Uterus (tissue), 2 donors: ENCODE data around the gene PRCP.

Source experiments
- POLR2A ChIP-seq, 2 donors: fragments of 450-650 bp; IDR thresholded peaks; one replicate each; pipeline ENCODE4 v1.6.1; 2016; ENCODE audit warnings: antibody characterized with exemption in 2 of 2, mild to moderate bottlenecking in 1 of 2, moderate library complexity in 1 of 2
- TF ChIP-seq, protein P1 (sequence below), 4 experiments: fragments of 200-600 bp in 2 of 4; fragments of 450-650 bp in 2 of 4; sonication (generic) in 2 of 4; IDR thresholded peaks; one replicate each; pipeline ENCODE4 v1.5.1; 2016 to 2019; ENCODE audit warnings: antibody characterized with exemption in 4 of 4, mild to moderate bottlenecking in 2 of 4, moderate library complexity in 1 of 4

DNA sequence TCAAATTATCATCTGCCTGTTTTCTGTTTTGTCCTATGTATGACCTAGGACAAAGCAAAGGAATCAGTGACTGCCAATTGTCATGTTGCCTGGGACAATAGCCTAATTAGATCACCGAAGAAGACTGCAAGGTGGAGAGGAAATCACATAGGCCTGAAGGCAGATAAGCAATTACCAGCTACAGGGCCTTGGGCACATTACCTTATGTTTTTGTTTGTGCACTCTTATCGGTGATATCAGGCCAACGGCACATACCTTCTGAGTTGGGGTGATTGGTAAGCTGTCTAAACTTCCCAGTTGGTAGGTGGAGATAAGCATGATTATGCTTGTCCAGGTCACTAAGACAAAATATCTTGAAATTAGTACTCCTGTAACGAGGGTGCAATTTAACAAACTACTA, 108.5 kb downstream of the PRCP start:
- TF ChIP-seq, protein P1, sequence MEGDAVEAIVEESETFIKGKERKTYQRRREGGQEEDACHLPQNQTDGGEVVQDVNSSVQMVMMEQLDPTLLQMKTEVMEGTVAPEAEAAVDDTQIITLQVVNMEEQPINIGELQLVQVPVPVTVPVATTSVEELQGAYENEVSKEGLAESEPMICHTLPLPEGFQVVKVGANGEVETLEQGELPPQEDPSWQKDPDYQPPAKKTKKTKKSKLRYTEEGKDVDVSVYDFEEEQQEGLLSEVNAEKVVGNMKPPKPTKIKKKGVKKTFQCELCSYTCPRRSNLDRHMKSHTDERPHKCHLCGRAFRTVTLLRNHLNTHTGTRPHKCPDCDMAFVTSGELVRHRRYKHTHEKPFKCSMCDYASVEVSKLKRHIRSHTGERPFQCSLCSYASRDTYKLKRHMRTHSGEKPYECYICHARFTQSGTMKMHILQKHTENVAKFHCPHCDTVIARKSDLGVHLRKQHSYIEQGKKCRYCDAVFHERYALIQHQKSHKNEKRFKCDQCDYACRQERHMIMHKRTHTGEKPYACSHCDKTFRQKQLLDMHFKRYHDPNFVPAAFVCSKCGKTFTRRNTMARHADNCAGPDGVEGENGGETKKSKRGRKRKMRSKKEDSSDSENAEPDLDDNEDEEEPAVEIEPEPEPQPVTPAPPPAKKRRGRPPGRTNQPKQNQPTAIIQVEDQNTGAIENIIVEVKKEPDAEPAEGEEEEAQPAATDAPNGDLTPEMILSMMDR (IDR thresholded peaks at IDR 0.05) = no peak
- no peak for TF ChIP-seq POLR2A (IDR thresholded peaks at IDR 0.05)
